Liver (tissue), 9 donors: ENCODE data around the gene ID3. TPM values are rescaled to one million over a fixed set of nuclear protein-coding genes. Genes with fewer than 3 reads are reported as not detected.
A peak's percentile ranks its signal among the peaks of the same experiment; 100 is the strongest.

Source experiments
- DNase-seq: peaks from one replicate; pipeline ENCODE4 v3.0.0-alpha.2; 2017; ENCODE audit warnings: low spot score
- H3K27ac ChIP-seq, 2 donors: one replicate each; pipeline ENCODE4 v1.7.0; 2013; ENCODE audit warnings: inconsistent platforms in 2 of 2, low read length in 2 of 2, control low read depth in 1 of 2, low read depth in 1 of 2, mild to moderate bottlenecking in 1 of 2
- H3K27me3 ChIP-seq, 4 donors: one replicate each; pipeline versions ENCODE4 v1.6.1 to v1.7.0; 2013; ENCODE audit warnings: low read length in 3 of 4, inconsistent platforms in 1 of 4, mild to moderate bottlenecking in 1 of 4, moderate library complexity in 1 of 4; ENCODE audit not compliant: control insufficient read depth in 4 of 4, insufficient read depth in 4 of 4
- H3K36me3 ChIP-seq, 4 donors: one replicate each; pipeline versions ENCODE4 v1.6.1 to v1.7.0; 2013; ENCODE audit warnings: low read length in 3 of 4, mild to moderate bottlenecking in 3 of 4, low read depth in 1 of 4, moderate library complexity in 1 of 4; ENCODE audit not compliant: control insufficient read depth in 4 of 4, insufficient read depth in 3 of 4
- H3K4me1 ChIP-seq, 4 donors: one replicate each; pipeline versions ENCODE4 v1.6.1 to v1.7.0; 2013; ENCODE audit warnings: low read length in 3 of 4, mild to moderate bottlenecking in 3 of 4, moderate library complexity in 1 of 4; ENCODE audit not compliant: control insufficient read depth in 4 of 4, insufficient read depth in 4 of 4
- H3K4me3 ChIP-seq, 3 donors: one replicate each; pipeline versions ENCODE4 v1.6.1 to v1.7.0; 2013; ENCODE audit warnings: low read length in 3 of 3, control low read depth in 1 of 3, low read depth in 1 of 3, mild to moderate bottlenecking in 1 of 3
- H3K9ac ChIP-seq, 2 donors: one replicate each; pipeline ENCODE4 v1.7.0; 2013; ENCODE audit warnings: low read length in 2 of 2, mild to moderate bottlenecking in 2 of 2, moderate library complexity in 2 of 2, control low read depth in 1 of 2, low read depth in 1 of 2
- H3K9me3 ChIP-seq, 4 donors: one replicate each; pipeline versions ENCODE4 v1.6.1 to v1.7.0; 2013; ENCODE audit warnings: low read length in 3 of 4; ENCODE audit not compliant: control insufficient read depth in 4 of 4
- CTCF ChIP-seq: fragments of 150-350 bp; IDR thresholded peaks from 2 replicates; pipeline ENCODE4 v1.5.1; 2017; ENCODE audit warnings: improper control_type of control experiment, low read depth, low read length; ENCODE audit not compliant: missing input control
- EGR1 ChIP-seq, 2 donors: IDR thresholded peaks; 2 replicates each; pipeline ENCODE4 v1.6.1; 2016 to 2018; ENCODE audit warnings: antibody characterized with exemption in 2 of 2, low read depth in 2 of 2
- FOXA1 ChIP-seq: IDR thresholded peaks from 2 replicates; pipeline ENCODE4 v1.6.1; 2016; ENCODE audit warnings: antibody characterized with exemption
- FOXA2 ChIP-seq: IDR thresholded peaks from 2 replicates; pipeline ENCODE4 v1.6.1; 2016; ENCODE audit warnings: antibody characterized with exemption
- GABPA ChIP-seq, 2 donors: IDR thresholded peaks in 1 of 2; conservative IDR thresholded peaks in 1 of 2; 2 replicates each; pipeline ENCODE4 v1.6.1; 2016; ENCODE audit warnings: antibody characterized with exemption in 2 of 2, mild to moderate bottlenecking in 1 of 2, moderate library complexity in 1 of 2
- HNF4A ChIP-seq, 2 donors: conservative IDR thresholded peaks; 2 replicates each; pipeline ENCODE4 v1.6.1; 2016; ENCODE audit warnings: antibody characterized with exemption in 2 of 2, mild to moderate bottlenecking in 2 of 2
- HNF4G ChIP-seq: IDR thresholded peaks from 2 replicates; pipeline ENCODE4 v1.6.1; 2016; ENCODE audit warnings: antibody characterized with exemption
- NR2F2 ChIP-seq: IDR thresholded peaks from 2 replicates; pipeline ENCODE4 v1.6.1; 2016; ENCODE audit warnings: antibody characterized with exemption
- SP1 ChIP-seq: IDR thresholded peaks from 2 replicates; pipeline ENCODE4 v1.6.1; 2018; ENCODE audit warnings: antibody characterized with exemption, mild to moderate bottlenecking
- TAF1 ChIP-seq: conservative IDR thresholded peaks from 2 replicates; pipeline ENCODE4 v1.6.1; 2016; ENCODE audit warnings: antibody characterized with exemption, mild to moderate bottlenecking
- YY1 ChIP-seq: IDR thresholded peaks from 2 replicates; pipeline ENCODE4 v1.6.1; 2016; ENCODE audit warnings: antibody characterized with exemption, mild to moderate bottlenecking
- ZBTB33 ChIP-seq: IDR thresholded peaks from 2 replicates; pipeline ENCODE4 v1.6.1; 2016; ENCODE audit warnings: antibody characterized with exemption
- WGBS: extraction: QIAGEN DNeasy Blood & Tissue Kit; methylation state at CpG from one replicate; pipeline ENCODE4 v1.1.7; 2013; 5-methylcytosine and 5-hydroxymethylcytosine counted together
- polyA plus RNA-seq, 2 donors: library from polyadenylated mRNA; stranded (reverse) in 1 of 2; unstranded in 1 of 2; fragments of 200-250 nt in 1 of 2; fragments of >200 nt in 1 of 2; fragmentation: Nextera tagmentation in 1 of 2; extraction: Ambion mirVana in 1 of 2; gene quantifications; one replicate each; pipeline versions ENCODE4 v1.2.1 to v1.2.3, GENCODE V29; 2013 to 2015
- total RNA-seq, 2 donors: library from RNA; depleted of rRNA; stranded (reverse); fragments of >200 nt; gene quantifications; one replicate each; pipeline ENCODE4 v1.2.3, GENCODE V29; 2014
- donor health status: healthy.
- donor health status: healthy.
- donor health status: healthy.
- donor health status: healthy.
- donor health status: healthy.

The ID3 gene
- total and polyA plus RNA-seq, 4 donors, result 21.6 to 42.6 (median 37.9) TPM

GRCh38 chr1:23592209-23592892 lies 33.0 kb upstream of the ID3 start:
- no peaks in the 10 kb centered on the region for H3K36me3 ChIP-seq
- H3K27ac ChIP-seq, result no peak overlapping the region
- TF ChIP-seq TAF1 (no peak), NR2F2 (no peak), HNF4A (conservative IDR thresholded peaks at IDR 0.05) (no peak), GABPA (IDR thresholded peaks at IDR 0.05 in 1 of 2, conservative IDR thresholded peaks at IDR 0.05 in 1 of 2) (no peak), FOXA2 (no peak), YY1 (no peak), ZBTB33 (no peak), HNF4G (no peak), SP1 (no peak)
- H3K27me3 ChIP-seq, result no peaks in the 10 kb centered on the region
- DNase-seq, result no peak
- 78% methylated on average over 4 of the region's 4 CpGs for WGBS
- no peaks in the 10 kb centered on the region for H3K9me3 ChIP-seq
- no peak overlapping the region for H3K9ac ChIP-seq
- peaks cover 0 to 2% (median 0%) of the 10 kb centered on the region in 4 donors for H3K4me1 ChIP-seq
- H3K4me3 ChIP-seq, result no peak overlapping the region

- no peak overlapping the region for H3K4me3 ChIP-seq
- DNase-seq, result no peak
- TF ChIP-seq YY1 (no peak), FOXA1 (no peak), SP1 (no peak)
- no peaks in the 10 kb centered on the region for H3K27me3 ChIP-seq
- WGBS, result 62% methylated on average over 15 of the region's 15 CpGs
- no peaks in the 10 kb centered on the region for H3K36me3 ChIP-seq
- peaks cover 0 to 2% (median 0%) of the 10 kb centered on the region in 4 donors for H3K4me1 ChIP-seq
- H3K9me3 ChIP-seq, result no peaks in the 10 kb centered on the region
- no peak overlapping the region for H3K9ac ChIP-seq
- H3K27ac ChIP-seq, result peak overlapping the region in 1 of 2 donors; percentile 28
These were observed 32.3 kb upstream of the ID3 start for GRCh38 chr1:23591460-23592208.

- Histone ChIP-seq H3K4me1 (peaks cover 0 to 2% (median 0%) of the 10 kb centered on the region in 4 donors), H3K27me3 (no peaks in the 10 kb centered on the region), H3K36me3 (no peaks in the 10 kb centered on the region), H3K27ac (no peak overlapping the region), H3K4me3 (no peak overlapping the region), H3K9ac (no peak overlapping the region), H3K9me3 (no peaks in the 10 kb centered on the region)
- DNase-seq, result no peak
- WGBS, result 87% methylated on average over 4 of the region's 4 CpGs
- no peak for TF ChIP-seq EGR1 (IDR thresholded peaks at IDR 0.05; ENCODE audit: low read depth in 2 of 2)
- TF ChIP-seq CTCF, result no peak
- TF ChIP-seq GABPA (IDR thresholded peaks at IDR 0.05 in 1 of 2, conservative IDR thresholded peaks at IDR 0.05 in 1 of 2), result no peak
These were observed 30.9 kb upstream of the ID3 start for GRCh38 chr1:23590058-23590783.
